Left lung (tissue), 10 donors: Measurements from ENCODE around the gene DDC. TPM values are rescaled to one million over a fixed set of nuclear protein-coding genes. Genes with fewer than 3 reads are reported as not detected.

Experiments used
- ATAC-seq: fragments of 200-7000 bp; cut with Tn5 transposase; one replicate; pipeline ENCODE4 v1.9.1; 2020; ENCODE audit warnings: moderate library complexity
- DNase-seq, 4 donors: peaks; one replicate each; pipeline ENCODE4 v3.0.0-alpha.2; 2013 to 2020
- H3K27ac ChIP-seq, 2 donors: fragments of 200-600 bp; sonication (generic) in 1 of 2; one replicate each; pipeline versions ENCODE4 v1.5.0 to v1.8.0; 2020 to 2021
- H3K27me3 ChIP-seq, 2 donors: fragments of 200-600 bp; sonication (generic) in 1 of 2; one replicate each; pipeline versions ENCODE4 v1.5.0 to v1.8.0; 2020 to 2021
- H3K36me3 ChIP-seq, 2 donors: fragments of 200-600 bp; sonication (generic) in 1 of 2; one replicate each; pipeline versions ENCODE4 v1.5.0 to v1.8.0; 2020 to 2021
- H3K4me1 ChIP-seq, 2 donors: fragments of 200-600 bp; one replicate each; pipeline ENCODE4 v1.8.0; 2021
- H3K4me3 ChIP-seq, 2 donors: fragments of 200-600 bp; sonication (generic) in 1 of 2; one replicate each; pipeline versions ENCODE4 v1.5.0 to v1.8.0; 2020 to 2021; ENCODE audit warnings: mild to moderate bottlenecking in 1 of 2
- H3K9me3 ChIP-seq, 2 donors: fragments of 200-600 bp; sonication (generic) in 1 of 2; one replicate each; pipeline versions ENCODE4 v1.5.0 to v1.8.0; 2020 to 2021
- CTCF ChIP-seq, 2 donors: fragments of 200-600 bp; sonication (generic) in 1 of 2; IDR thresholded peaks; one replicate each; pipeline versions ENCODE4 v1.5.0 to v1.8.0; 2021; ENCODE audit warnings: antibody characterized with exemption in 2 of 2
- intact Hi-C, 2 donors: fragments of 100-400 bp; cut with DNase I; formaldehyde crosslinking; loops; one replicate each; pipeline versions ENCODE4 v1.11.2 to v1.14.2; 2022
- polyA plus RNA-seq, 6 donors: library from polyadenylated mRNA; unstranded; fragments of 120-200 nt; gene quantifications; one replicate each; pipeline ENCODE4 v1.2.1, GENCODE V29; 2013; ENCODE audit not compliant: insufficient read length in 6 of 6
- total RNA-seq, 2 donors: library from RNA; stranded (reverse); fragmentation: NEBNext Ultra II Directional; extraction: Animal tissue kit (Norgen Biotek cat#: 25700); gene quantifications; one replicate each; pipeline ENCODE4 v1.2.1, GENCODE V29; 2021
- donor health status: DM: no; HTN: yes; CAD: no.
- donor health status: DM: no; HTN: no; CAD: no.

Gene DDC
- total and polyA plus RNA-seq, 8 donors = 0.90 to 17.6 (median 9.2) TPM

- Histone ChIP-seq H3K4me3 (no peak overlapping the region), H3K4me1 (peaks cover 6 to 8% of the 10 kb centered on the region in 2 donors), H3K27me3 (no peaks in the 10 kb centered on the region), H3K9me3 (no peaks in the 10 kb centered on the region), H3K27ac (no peak overlapping the region), H3K36me3 (no peaks in the 10 kb centered on the region)
- DNase-seq (no peak), ATAC-seq (no peak)
- intact Hi-C loops = no loop called here
- no peak for TF ChIP-seq CTCF (IDR thresholded peaks at IDR 0.05)
Observed at GRCh38 chr7:50470250-50471163, 94.7 kb downstream of the DDC start.

GRCh38 chr7:50469181-50469580 is 96.0 kb downstream of the DDC start:
- Histone ChIP-seq H3K9me3 (no peaks in the 10 kb centered on the region), H3K4me1 (peaks cover 6 to 8% of the 10 kb centered on the region in 2 donors), H3K27ac (no peak overlapping the region), H3K36me3 (no peaks in the 10 kb centered on the region), H3K4me3 (no peak overlapping the region), H3K27me3 (no peaks in the 10 kb centered on the region)
- intact Hi-C loops = loop anchor here in 1 of 2 donors (10.0 kb wide), 1 partner anchor 676 kb away; no protein-coding TSS in a partner anchor
- no peak for DNase-seq
- ATAC-seq = no peak
- TF ChIP-seq CTCF (IDR thresholded peaks at IDR 0.05) = no peak

GRCh38 chr7:50467817-50468610 is 97.2 kb downstream of the DDC start:
- intact Hi-C loops = loop anchor here in 1 of 2 donors (10.0 kb wide), 1 partner anchor 677 kb away; no protein-coding TSS in a partner anchor
- Histone ChIP-seq H3K27ac (no peak overlapping the region), H3K4me1 (peaks cover 6 to 8% of the 10 kb centered on the region in 2 donors), H3K9me3 (no peaks in the 10 kb centered on the region), H3K4me3 (no peak overlapping the region), H3K27me3 (no peaks in the 10 kb centered on the region), H3K36me3 (no peaks in the 10 kb centered on the region)
- TF ChIP-seq CTCF (IDR thresholded peaks at IDR 0.05) = peak; percentile 80 to 86
- ATAC-seq (peak; percentile 98), DNase-seq (peak; percentile 56 to 92 (median 76))

GRCh38 chr7:50466815-50467585 is 98.2 kb downstream of the DDC start:
- no peak for ATAC-seq
- intact Hi-C loops = loop anchor here in 1 of 2 donors (10.0 kb wide), 1 partner anchor 678 kb away; no protein-coding TSS in a partner anchor
- no peak for TF ChIP-seq CTCF (IDR thresholded peaks at IDR 0.05)
- DNase-seq = no peak
- no peaks in the 10 kb centered on the region for H3K36me3 ChIP-seq
- H3K27ac ChIP-seq = no peak overlapping the region
- H3K4me3 ChIP-seq = no peak overlapping the region
- no peaks in the 10 kb centered on the region for H3K27me3 ChIP-seq
- no peaks in the 10 kb centered on the region for H3K9me3 ChIP-seq
- peaks cover 6 to 8% of the 10 kb centered on the region in 2 donors for H3K4me1 ChIP-seq
